GM12878 (cell line): Measurements from ENCODE around the gene OTOR. TPM values are rescaled to one million over a fixed set of nuclear protein-coding genes. Genes with fewer than 3 reads are reported as not detected.

Experiments
- ATAC-seq: fragments of 200-7000 bp; cut with Tn5 transposase; 3 replicates; pipeline ENCODE4 v1.9.1; 2020; ENCODE audit warnings: mild to moderate bottlenecking, moderate library complexity
- BruUV-seq: library from RNA; stranded (reverse); fragments of 400-500 nt; replicated peaks from 2 replicates; lab custom pipeline; 2021; lab: Mats Ljungman, UMichigan
- CTCF ChIA-PET: fragments of 300-600 bp; sonication (Branson Sonifier 250); formaldehyde crosslinking; extraction: SDS; loops from one replicate; lab custom pipeline; 2021; ENCODE audit warnings: inconsistent platforms; lab: Yijun Ruan, JAX
- POLR2A ChIA-PET: fragments of 350-600 bp; formaldehyde crosslinking; extraction: SDS; loops from one replicate; lab custom pipeline; 2021; ENCODE audit warnings: inconsistent platforms; lab: Charles Lee
- RAD21 ChIA-PET: fragments of 300-600 bp; sonication (Branson Sonifier 250); formaldehyde crosslinking; loops from one replicate; lab custom pipeline; 2023; ENCODE audit warnings: antibody characterized with exemption; ENCODE audit not compliant: unreplicated experiment; lab: Charles Lee
- SMC1A ChIA-PET: fragments of 300-600 bp; sonication (Branson Sonifier 250); formaldehyde crosslinking; loops from one replicate; lab custom pipeline; 2023; ENCODE audit not compliant: unreplicated experiment, uncharacterized antibody; lab: Charles Lee
- DNase-seq: peaks from one replicate; pipeline ENCODE4 v3.0.0-alpha.2; 2011; ENCODE audit warnings: low read depth, low spot score
- FAIRE-seq: peaks from 3 replicates; lab custom pipeline; 2011; peaks lifted over from hg19 to GRCh38; lab: Jason Lieb, UNC
- H2AFZ ChIP-seq: 2 replicates; pipeline ENCODE4 v1.6.0; 2011; ENCODE audit warnings: low read depth, low read length, control low read depth; ENCODE audit not compliant: control insufficient read depth
- H3K27ac ChIP-seq: 2 replicates; pipeline ENCODE4 v1.5.1; 2011; ENCODE audit warnings: control low read depth; ENCODE audit not compliant: control insufficient read depth, insufficient read depth
- H3K27me3 ChIP-seq, 2 experiments: replicated peaks in 1 of 2; 2 replicates each; pipeline versions ENCODE4 v1.6.0 to v1.6.1; 2011; ENCODE audit warnings: low read length in 1 of 2; ENCODE audit not compliant: control insufficient read depth in 2 of 2, insufficient read depth in 2 of 2
- H3K36me3 ChIP-seq, 2 experiments: 2 replicates each; pipeline ENCODE4 v1.5.1; 2011; ENCODE audit warnings: low read length in 1 of 2; ENCODE audit not compliant: control insufficient read depth in 2 of 2, insufficient read depth in 2 of 2
- H3K4me1 ChIP-seq: 2 replicates; pipeline ENCODE4 v1.6.1; 2011; ENCODE audit warnings: mild to moderate bottlenecking, low read length, moderate library complexity, mixed read lengths; ENCODE audit not compliant: control insufficient read depth, insufficient read depth
- H3K4me2 ChIP-seq: 2 replicates; pipeline ENCODE4 v1.6.0; 2011; ENCODE audit warnings: control low read depth; ENCODE audit not compliant: control insufficient read depth, insufficient read depth
- H3K4me3 ChIP-seq: fragments of 200-600 bp; sonication (generic); 2 replicates; pipeline ENCODE4 v1.5.1; 2016
- H3K79me2 ChIP-seq: 2 replicates; pipeline ENCODE4 v1.6.0; 2011; ENCODE audit warnings: low read length; ENCODE audit not compliant: control insufficient read depth, insufficient read depth
- H3K9ac ChIP-seq: 2 replicates; pipeline ENCODE4 v1.8.0; 2011; ENCODE audit warnings: low read length, control low read depth, mixed read lengths; ENCODE audit not compliant: control insufficient read depth, insufficient read depth
- H3K9me3 ChIP-seq: replicated peaks from 3 replicates; pipeline ENCODE4 v1.5.1; 2011; ENCODE audit warnings: mild to moderate bottlenecking, low read length; ENCODE audit not compliant: control insufficient read depth, insufficient read depth
- H4K20me1 ChIP-seq: 2 replicates; pipeline ENCODE4 v1.6.0; 2011; ENCODE audit not compliant: control insufficient read depth, insufficient read depth
- CEBPZ ChIP-seq: fragments of 150-350 bp; IDR thresholded peaks from 2 replicates; pipeline ENCODE4 v1.6.1; 2016; ENCODE audit warnings: low read depth, low read length
- ZNF217 ChIP-seq: fragments of 450-650 bp; IDR thresholded peaks from 2 replicates; pipeline ENCODE4 v1.6.1; 2017; ENCODE audit warnings: antibody characterized with exemption, mild to moderate bottlenecking
- WGBS: methylation state at CpG from one replicate; pipeline ENCODE4 v1.1.6; 2016; ENCODE audit warnings: low lambda C conversion rate; ENCODE audit not compliant: insufficient replicate concordance, insufficient coverage; ENCODE audit errors: missing lambda C conversion rate; 5-methylcytosine and 5-hydroxymethylcytosine counted together
- in situ Hi-C: fragments of 300-500 bp; cut with MboI; formaldehyde crosslinking; loops from 9 replicates; pipeline ENCODE4 v1.14.3; 2018; ENCODE audit warnings: mixed read lengths
- intact Hi-C: fragments of 100-400 bp; cut with micrococcal nuclease; formaldehyde crosslinking; loops from one replicate; pipeline ENCODE4 v1.14.2; 2022; ENCODE audit not compliant: unreplicated experiment
- polyA plus RNA-seq, 11 experiments: library from polyadenylated mRNA; depleted of rRNA in 4 of 11; unstranded in 6 of 11; stranded (reverse) in 5 of 11; fragments of >200 nt; fragmentation: Nextera tagmentation in 4 of 11; fragmentation: Illumina TruSeq in 1 of 11; extraction: Ambion mirVana in 4 of 11; extraction: Trizol in 1 of 11; gene quantifications; 1 replicate in 1 of 11; 2 replicates in 10 of 11; pipeline versions ENCODE4 v1.2.1 to v1.2.3, GENCODE V29; 2011 to 2016; ENCODE audit warnings: inconsistent platforms in 2 of 11, missing spikeins in 2 of 11, low read depth in 1 of 11
- total RNA-seq, 4 experiments: library from RNA; depleted of rRNA in 3 of 4; stranded (reverse); fragments of >200 nt in 3 of 4; fragmentation: Illumina TruSeq in 1 of 4; extraction: Trizol in 1 of 4; gene quantifications; 2 replicates each; pipeline versions ENCODE4 v1.2.1 to v1.2.3, GENCODE V29; 2013 to 2021

Gene OTOR
- total and polyA plus RNA-seq, 10 of the 15 experiments (the other 5 are each of a cell fraction or from before 2014, with no cell fraction given), result not detected

GRCh38 chr20:16764560-16764959, 16.4 kb downstream of the OTOR start:
- H3K4me2 ChIP-seq, result no peak overlapping the region
- H3K4me3 ChIP-seq, result no peak overlapping the region
- H4K20me1 ChIP-seq, result no peaks in the 10 kb centered on the region
- no peak overlapping the region for H3K9ac ChIP-seq
- TF ChIP-seq ZNF217, result no peak
- FAIRE-seq (no peak), DNase-seq (no peak), ATAC-seq (no peak)
- no peak overlapping the region for H3K27ac ChIP-seq
- no peaks in the 10 kb centered on the region for H3K79me2 ChIP-seq
- POLR2A ChIA-PET, result no interaction called here
- no peaks in the 10 kb centered on the region; a peak in 2 of 4 replicates for H3K27me3 ChIP-seq
- BruUV-seq, result no TSS peak
- CTCF ChIA-PET, result interaction anchor here (1.1 kb wide), 1 partner anchor 56 kb away, joined by 3 read pairs; no protein-coding TSS in a partner anchor
- H3K4me1 ChIP-seq, result no peaks in the 10 kb centered on the region
- SMC1A ChIA-PET, result no interaction called here
- intact Hi-C loops, result loop anchor here (10.0 kb wide), 1 partner anchor 490 kb away; no protein-coding TSS in a partner anchor
- 0% methylated on average over 4 of the region's 4 CpGs for WGBS
- no peak overlapping the region for H2AFZ ChIP-seq
- in situ Hi-C loops, result loop anchor here (5.0 kb wide), 1 partner anchor 247 kb away; no protein-coding TSS in a partner anchor
- H3K9me3 ChIP-seq, result no peaks in the 10 kb centered on the region
- RAD21 ChIA-PET, result no interaction called here
- H3K36me3 ChIP-seq, result no peaks in the 10 kb centered on the region

GRCh38 chr20:16771213-16771612, 23.1 kb downstream of the OTOR start:
- CTCF ChIA-PET, result no interaction called here
- intact Hi-C loops, result no loop called here
- no TSS peak for BruUV-seq
- TF ChIP-seq CEBPZ, result no peak
- TF ChIP-seq, all 136 proteins: peak for 0
- DNase-seq (no peak), ATAC-seq (no peak), FAIRE-seq (no peak)
- Histone ChIP-seq H4K20me1 (no peaks in the 10 kb centered on the region), H3K79me2 (no peaks in the 10 kb centered on the region), H3K36me3 (no peaks in the 10 kb centered on the region), H3K4me2 (no peak overlapping the region), H3K9me3 (no peaks in the 10 kb centered on the region), H3K4me3 (no peak overlapping the region), H3K4me1 (no peaks in the 10 kb centered on the region), H3K27me3 (no peaks in the 10 kb centered on the region), H3K9ac (no peak overlapping the region), H2AFZ (no peak overlapping the region), H3K27ac (no peak overlapping the region)
- POLR2A ChIA-PET, result no interaction called here
- RAD21 ChIA-PET, result no interaction called here
- SMC1A ChIA-PET, result no interaction called here
- in situ Hi-C loops, result no loop called here
